Measurements from ENCODE around the gene GALT.
"Not testable (repeated sequence)": the region's sequence is repeated elsewhere in the genome, so short reads cannot be mapped to it uniquely, and the experiment has no call there.

Gene GALT

DNA sequence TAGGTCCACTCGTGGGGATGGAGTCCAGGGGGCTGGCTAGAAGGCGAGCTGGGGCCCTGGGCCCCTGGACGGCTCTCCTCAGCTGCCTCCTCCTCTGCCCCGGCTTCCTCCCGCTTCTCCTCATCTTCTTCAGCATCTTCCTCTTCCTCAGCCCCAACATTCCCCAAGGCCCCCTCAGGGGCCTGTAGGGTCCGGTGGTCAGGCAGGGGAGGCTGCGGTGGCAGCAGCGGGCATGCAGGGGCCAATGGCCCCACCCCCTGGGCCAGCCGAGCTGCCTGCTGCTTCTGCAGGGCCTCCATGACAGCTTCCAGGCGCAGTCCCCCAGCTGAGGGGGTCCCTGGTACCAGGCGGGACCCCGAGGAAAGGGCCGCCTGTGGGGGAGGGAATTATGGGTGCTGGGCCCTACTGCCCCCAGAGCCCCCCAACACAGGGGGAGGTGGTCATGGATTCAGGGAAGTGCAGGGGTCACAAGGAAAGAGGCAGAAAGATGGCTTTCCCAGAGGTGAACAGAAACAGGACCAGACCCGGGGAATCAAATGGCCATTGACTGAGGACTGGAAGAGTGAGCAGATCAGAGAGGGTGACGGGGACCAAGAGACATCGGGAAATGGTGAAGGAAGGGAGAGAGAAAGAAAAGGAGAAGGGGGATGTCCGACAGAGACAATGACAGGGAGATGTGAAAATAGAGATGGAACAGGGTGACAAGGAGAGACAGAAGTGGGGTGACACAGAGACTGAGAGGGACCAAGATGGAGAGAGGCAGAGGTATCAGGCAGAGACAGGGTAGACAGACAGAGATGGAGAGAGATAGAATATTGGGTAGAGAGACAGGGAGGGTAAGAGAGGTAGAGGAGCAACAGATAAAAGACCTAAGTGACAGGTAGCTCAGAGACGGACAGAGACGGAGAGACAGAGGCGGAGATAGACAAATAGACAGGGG, 18.5 kb upstream of the GALT start:
- no peak for DNase-seq

DNA sequence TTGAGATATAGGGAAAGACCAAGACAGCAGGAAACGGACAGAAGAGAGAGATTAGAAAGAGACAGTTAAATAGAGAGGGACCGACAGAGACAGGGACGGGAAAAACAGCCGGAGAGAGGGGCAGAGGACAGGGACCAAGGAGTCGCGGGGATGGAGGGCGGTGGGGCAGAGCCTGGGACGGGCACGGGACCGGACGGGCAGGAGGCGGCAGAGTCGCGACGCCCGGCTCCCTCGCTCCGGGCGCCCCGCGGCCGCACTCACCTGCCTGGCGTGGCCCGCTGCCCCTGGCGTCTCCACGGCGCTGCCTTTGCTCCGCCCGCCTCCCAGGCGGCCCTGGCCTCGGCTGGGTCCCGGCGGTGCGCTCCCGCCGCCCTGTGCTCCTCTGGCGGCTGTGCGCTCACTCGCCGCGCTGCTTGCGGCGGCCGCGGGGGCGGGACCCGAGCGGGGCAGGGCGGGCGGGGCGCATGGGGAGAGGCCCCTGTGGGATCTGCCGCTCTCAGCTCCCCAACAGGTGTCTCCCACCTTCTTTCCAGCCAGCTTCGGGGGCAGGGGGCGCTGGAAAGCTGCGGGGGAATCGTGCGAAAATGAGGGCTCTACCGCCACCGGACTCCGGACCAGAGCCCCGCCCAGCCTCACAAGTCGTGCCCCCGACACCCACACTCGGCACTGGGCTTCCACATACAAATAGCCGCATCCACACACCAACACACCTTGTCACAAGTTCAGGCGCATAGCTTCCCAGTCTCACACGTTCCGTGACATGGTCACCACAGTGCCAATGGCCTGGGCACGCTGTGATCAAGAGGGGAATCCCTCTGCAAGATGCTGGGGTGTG, 17.6 kb upstream of the GALT start, which contains the start of gene ARID3C:
Gene ARID3C, minus strand, starts transcription at position 411 of the 835 bp plus-strand sequence. CDS start 1,052 bp downstream, outside the sequence.
- DNase-seq = no peak

GRCh38 chr9:34629491-34629808, 17.0 kb upstream of the GALT start:
- DNase-seq = no peak

DNA sequence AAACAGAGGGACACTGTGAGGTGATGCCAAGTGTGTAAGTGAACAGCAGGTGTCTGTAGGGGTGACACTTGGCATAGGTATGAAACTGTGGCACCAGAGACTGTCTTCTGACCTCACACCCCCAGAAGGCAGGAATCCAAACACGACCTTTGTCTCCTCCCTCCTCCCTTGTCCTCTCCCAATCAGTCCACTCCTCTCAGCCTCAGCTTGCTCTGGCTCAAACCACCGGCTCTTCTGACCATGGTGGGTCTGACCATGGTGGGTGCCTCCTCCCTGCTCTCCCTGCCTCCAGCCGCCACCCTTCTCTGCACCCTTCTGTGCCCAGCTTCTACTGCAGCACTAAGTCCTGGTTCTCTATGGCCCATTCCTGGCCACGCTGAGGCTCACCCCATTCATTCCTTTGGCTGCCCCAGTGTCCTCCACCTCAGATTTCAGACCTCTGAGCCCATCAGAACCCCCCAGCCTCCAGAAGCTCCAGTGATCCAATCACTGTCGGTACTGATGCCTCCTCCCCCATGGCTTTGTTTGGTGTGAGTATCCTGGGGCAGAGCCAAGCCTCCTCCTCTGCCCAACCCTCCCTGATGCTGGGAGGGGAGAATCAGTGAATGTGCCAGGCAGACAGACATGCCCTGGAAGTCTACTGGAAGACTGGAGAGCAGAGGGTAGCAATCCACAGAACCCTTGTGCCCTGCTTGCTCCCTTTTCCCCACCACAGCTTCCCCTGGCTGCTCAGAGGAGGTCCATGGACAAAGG, 15.9 kb upstream of the GALT start:
- DNase-seq = no peak

DNA sequence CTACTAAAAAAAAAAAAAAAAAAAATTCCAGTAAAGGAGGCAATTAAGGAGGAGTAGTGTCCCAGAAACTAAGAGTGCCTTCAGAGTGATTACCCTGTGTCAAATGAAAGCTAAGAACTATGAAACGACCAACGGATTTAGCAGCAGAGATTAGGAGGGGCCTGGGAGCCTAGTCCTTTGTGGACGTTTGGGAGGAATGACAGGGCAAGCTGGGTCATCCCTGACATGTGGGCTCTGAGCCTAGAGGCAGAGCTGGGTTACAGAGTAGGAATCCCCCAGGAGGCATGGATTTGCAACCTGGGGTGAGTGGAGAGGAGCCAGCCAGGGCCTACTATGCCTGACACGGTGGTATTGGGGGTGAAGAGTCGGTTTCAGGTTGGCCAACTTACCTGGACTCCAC, 13.3 kb upstream of the GALT start:
- DNase-seq = no peak

- no peak for DNase-seq
Observed at GRCh38 chr9:34633851-34634550, 12.5 kb upstream of the GALT start.

- DNase-seq = no peak
Observed at GRCh38 chr9:34634551-34635248, 11.8 kb upstream of the GALT start.

DNA sequence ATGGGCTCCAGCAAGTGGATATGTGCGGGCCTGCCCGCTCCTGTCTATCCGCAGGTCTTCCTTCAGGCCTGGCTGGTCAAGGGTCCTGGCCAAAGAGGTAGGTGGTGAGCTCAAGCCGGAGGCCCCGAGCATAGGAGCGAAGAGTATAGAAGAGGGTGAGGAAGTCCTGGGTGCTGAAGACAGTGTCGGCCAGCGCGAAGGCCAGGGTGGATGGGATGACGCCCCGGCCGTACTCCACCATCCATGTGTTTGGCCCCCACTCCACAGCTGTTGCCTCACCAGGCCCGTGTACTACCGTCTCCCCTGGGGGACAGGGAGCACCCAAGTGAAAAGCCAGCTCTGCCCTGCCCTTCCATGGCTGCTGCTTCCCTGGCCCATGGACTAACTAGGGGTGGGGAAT, 10.9 kb upstream of the GALT start:
- no peak for DNase-seq

DNA sequence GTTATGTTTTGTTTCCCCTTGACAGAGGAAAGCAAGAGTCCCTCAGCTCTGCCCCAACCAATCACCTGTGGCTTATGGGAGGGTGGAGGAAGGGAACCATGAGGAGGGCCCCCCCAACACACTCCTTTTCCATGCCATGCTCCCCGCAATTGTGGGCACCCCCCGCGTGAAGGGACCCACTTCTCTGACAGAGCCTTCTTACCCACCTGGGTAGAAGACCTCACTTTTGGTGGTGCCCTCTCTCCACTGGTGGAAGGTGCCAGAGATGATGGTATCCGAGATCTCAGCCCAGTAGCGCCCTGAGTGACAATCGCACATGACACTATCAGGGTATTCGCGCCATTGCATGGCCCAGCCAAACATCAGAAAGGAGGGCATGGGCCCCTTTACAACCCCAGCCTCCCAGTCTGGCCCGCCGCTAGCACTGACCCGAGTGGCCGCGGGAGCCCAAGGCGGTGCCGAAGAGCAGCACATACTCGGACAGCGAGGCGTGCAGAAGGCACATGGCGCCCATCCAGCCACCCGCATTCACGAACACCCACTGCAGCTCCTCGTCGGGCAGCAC, 9.6 kb upstream of the GALT start:
- no peak for DNase-seq

DNA sequence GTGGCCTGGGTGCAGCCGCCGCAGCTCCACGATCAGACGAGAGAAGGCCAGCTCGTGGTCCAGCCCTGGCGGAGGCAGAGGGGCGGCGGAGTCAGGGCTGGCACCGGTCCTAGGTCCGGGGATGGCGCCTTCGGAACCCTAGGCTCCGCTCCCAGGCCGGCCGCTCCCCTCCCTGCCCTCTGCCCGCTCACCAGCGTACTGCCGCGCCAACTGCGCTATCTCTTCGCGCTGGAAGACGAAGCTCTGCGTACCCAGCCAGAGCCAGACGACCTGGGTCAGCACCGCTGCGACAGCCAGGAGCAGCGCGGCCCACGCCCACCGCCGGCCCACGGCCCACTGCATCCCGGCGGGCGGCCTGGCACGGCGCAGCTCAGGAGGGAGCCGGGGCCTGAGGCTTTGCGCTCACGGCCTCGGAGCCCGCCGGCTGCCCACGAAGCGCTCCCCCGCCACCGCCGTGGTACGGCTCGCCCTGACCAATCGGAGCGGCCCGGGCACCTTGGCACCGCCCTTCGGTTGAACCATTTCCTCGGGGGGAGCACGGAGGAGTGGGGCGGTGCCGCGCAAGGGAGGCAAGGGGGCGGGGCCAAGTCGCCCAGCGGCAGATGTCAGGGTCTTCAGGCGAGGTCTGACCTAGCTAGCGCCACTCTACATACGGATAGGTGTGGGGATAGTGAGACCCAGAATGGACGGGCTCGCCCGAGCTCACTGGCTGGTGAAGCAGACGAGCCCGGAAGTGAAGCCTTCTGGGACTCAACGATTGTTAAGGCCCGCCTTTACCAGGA, 8.9 kb upstream of the GALT start, which contains the start of gene SIGMAR1:
Gene SIGMAR1, minus strand, starts transcription at position 432 of the 782 bp plus-strand sequence. Its CDS starts 90 bp downstream, at position 342.
- DNase-seq = peak; percentile 86

GRCh38 chr9:34638138-34638445, 8.4 kb upstream of the GALT start:
- DNase-seq = no peak

- not testable (repeated sequence) for DNase-seq
Observed at GRCh38 chr9:34639322-34639721, 7.2 kb upstream of the GALT start.

DNA sequence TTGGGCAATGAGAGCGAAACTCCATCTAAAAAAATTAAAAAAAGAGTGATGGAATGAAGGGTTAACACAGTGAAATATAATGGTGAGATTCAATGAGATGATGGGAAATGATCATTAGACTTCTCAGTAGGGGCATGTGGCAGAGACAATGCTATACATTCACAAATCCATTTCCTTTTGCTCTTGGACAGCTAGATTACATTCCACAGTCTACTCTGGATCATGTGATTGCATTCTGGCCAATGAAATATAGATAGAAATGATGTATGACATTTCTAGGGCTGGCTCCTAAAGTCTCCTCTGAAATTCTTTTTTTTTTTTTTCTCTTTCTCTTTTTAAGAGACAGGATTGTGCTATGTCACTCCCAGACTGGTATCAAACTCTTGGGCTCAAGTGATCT, 3.8 kb upstream of the GALT start:
- DNase-seq = no peak

GRCh38 chr9:34644766-34645314, 1.6 kb upstream of the GALT start:
- no peak for DNase-seq

DNA sequence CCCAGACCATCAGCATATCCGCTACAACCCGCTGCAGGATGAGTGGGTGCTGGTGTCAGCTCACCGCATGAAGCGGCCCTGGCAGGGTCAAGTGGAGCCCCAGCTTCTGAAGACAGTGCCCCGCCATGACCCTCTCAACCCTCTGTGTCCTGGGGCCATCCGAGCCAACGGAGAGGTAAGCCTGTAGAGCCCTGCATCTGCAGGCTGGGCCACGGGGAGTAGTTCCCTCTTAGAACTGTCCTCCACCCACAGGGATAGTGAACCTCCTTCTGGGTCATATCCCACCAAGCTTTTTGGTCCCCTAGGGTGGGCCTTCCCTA, 569 bp downstream of the GALT start:
- DNase-seq = no peak

DNA sequence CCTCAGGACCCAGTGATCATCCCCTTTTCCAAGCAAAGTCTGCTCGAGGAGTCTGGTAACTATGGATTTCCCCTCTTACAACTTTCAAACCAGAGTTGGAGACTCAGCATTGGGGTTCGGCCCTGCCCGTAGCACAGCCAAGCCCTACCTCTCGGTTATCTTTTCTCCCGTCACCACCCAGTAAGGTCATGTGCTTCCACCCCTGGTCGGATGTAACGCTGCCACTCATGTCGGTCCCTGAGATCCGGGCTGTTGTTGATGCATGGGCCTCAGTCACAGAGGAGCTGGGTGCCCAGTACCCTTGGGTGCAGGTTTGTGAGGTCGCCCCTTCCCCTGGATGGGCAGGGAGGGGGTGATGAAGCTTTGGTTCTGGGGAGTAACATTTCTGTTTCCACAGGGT, 1.2 kb downstream of the GALT start:
- no peak for DNase-seq

GRCh38 chr9:34648673-34649072, 2.2 kb downstream of the GALT start:
- DNase-seq = no peak

DNA sequence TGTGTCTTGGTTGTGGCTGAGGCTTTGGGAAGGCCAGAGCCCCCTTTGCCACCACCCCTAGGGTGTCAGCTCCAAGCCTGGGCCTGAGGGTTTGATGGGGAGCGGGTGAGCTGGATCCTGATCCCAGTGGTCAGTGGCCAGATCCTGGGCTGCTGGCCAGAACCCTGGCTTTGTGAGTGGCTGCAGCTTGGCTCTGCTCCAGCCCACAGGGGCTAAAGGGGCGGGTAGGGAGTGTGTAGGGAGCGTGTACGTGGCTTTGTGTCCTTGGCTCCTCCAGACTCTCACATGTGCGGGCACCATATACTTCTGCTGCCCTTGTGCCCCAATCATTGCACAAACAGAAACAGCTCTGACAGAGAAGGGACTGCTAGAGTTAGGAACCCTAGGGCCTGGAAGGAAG, 4.3 kb downstream of the GALT start:
- DNase-seq = no peak

DNA sequence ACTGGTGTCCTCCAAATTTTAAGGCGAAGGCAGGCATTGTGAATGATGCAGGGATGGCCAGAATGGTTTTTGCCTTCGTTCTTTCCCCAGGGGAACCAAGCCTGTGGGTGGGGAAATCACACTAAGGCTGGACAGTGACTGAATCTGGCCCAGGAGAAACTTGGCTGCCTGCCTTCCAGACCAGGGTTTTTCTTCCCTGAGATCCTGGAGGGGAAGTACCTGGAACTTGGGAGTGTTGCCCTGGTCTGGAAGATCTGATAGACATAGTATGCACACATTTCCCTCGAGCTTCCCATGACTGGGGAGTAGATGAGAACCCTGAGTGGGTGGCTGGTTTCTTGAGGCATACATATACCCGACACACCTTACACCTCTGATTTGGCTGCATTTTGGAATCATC, 4.8 kb downstream of the GALT start:
- DNase-seq = no peak

DNA sequence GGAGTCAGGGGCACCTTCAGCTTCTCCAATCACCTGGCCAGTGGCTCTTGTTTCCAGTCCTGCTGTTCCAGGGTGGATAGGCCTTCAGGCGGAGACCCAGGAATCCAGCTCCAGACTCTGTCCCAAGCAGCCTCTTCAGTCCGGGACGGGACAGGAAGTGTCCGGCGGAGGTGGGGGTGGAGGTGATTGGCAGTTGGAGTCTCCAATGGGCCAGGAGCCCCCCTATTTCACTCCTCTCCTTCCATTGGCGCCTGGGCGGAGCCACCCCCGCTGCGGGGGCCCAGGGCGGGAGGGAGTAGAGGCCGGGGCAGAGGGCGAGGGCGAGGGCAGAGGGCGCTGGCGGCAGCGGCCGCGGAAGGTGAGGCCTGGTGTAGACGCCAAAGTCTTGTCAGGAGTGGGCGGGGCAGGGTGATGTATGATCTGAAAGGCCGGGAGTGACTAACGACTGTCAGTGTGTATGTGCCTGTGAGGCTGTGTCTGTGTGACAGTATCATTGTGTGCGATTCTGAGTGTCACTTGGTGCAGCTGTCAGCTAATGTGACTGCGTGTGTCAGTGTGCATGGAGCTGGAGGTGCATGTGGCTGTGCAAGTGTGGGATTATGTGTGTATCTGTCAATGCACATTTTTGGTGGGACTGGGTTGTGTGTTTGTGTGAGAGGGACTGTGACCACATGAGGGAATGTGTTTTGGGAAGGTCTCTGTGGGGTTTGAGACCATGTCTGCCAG, 5.6 kb downstream of the GALT start, which contains the start of gene IL11RA:
Gene IL11RA, plus strand, starts transcription at position 310 of the 726 bp plus-strand sequence. CDS start 3,033 bp downstream, outside the sequence.
- no peak for DNase-seq
